A673 (cell line): ENCODE measurements around the gene CHCHD3.

Source experiments
- EZH2 ChIP-seq: fragments of 200-600 bp; sonication (generic); IDR thresholded peaks from 2 replicates; pipeline ENCODE4 v1.6.1; 2017; ENCODE audit warnings: borderline replicate concordance, low read depth, mild to moderate bottlenecking, mixed read lengths, antibody characterized with exemption, low read length; ENCODE audit not compliant: poor library complexity, severe bottlenecking
- TF ChIP-seq, protein P1 (sequence below): fragments of 300-800, 200-600 bp; sonication (generic); conservative IDR thresholded peaks from 2 replicates; pipeline ENCODE4 v1.5.1; 2017; ENCODE audit warnings: low read depth, mild to moderate bottlenecking, antibody characterized with exemption, low read length, moderate library complexity, mixed read lengths

- TF ChIP-seq, protein P1, sequence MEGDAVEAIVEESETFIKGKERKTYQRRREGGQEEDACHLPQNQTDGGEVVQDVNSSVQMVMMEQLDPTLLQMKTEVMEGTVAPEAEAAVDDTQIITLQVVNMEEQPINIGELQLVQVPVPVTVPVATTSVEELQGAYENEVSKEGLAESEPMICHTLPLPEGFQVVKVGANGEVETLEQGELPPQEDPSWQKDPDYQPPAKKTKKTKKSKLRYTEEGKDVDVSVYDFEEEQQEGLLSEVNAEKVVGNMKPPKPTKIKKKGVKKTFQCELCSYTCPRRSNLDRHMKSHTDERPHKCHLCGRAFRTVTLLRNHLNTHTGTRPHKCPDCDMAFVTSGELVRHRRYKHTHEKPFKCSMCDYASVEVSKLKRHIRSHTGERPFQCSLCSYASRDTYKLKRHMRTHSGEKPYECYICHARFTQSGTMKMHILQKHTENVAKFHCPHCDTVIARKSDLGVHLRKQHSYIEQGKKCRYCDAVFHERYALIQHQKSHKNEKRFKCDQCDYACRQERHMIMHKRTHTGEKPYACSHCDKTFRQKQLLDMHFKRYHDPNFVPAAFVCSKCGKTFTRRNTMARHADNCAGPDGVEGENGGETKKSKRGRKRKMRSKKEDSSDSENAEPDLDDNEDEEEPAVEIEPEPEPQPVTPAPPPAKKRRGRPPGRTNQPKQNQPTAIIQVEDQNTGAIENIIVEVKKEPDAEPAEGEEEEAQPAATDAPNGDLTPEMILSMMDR = no peak
- no peak for TF ChIP-seq EZH2
These were observed 203.5 kb downstream of the CHCHD3 start for GRCh38 chr7:132878204-132878919.
